ENCODE measurements around the gene KCNF1.

GRCh38 chr2:10949835-10950234 lies 38.1 kb downstream of the KCNF1 start:
- TF ChIP-seq CTCF (IDR thresholded peaks at IDR 0.05; ENCODE audit: low read length), result no peak
- no peak for TF ChIP-seq EZH2 (optimal IDR thresholded peaks at IDR 0.05; ENCODE audit: low read depth, low read length)
- no peak for TF ChIP-seq EZH2phosphoT487 (IDR thresholded peaks at IDR 0.05; ENCODE audit: low read length)
